Esophagus muscularis mucosa (tissue), 4 donors: ENCODE results near the gene FRMD4A.

Experiments
- EP300 ChIP-seq: sonication (generic); formaldehyde crosslinking; IDR thresholded peaks from one replicate; pipeline ENCODE4 v1.6.1; 2017; ENCODE audit warnings: antibody characterized with exemption
- POLR2A ChIP-seq: fragments of 450-650 bp; IDR thresholded peaks from one replicate; pipeline ENCODE4 v1.6.1; 2017; ENCODE audit warnings: antibody characterized with exemption, moderate library complexity, mild to moderate bottlenecking, low read depth
- TF ChIP-seq, protein P1 (sequence below), 3 experiments: fragments of 200-600 bp in 2 of 3; fragments of 450-650 bp in 1 of 3; sonication (generic) in 2 of 3; IDR thresholded peaks; one replicate each; pipeline ENCODE4 v1.5.1; 2017 to 2019; ENCODE audit warnings: antibody characterized with exemption in 3 of 3, mild to moderate bottlenecking in 2 of 3, moderate library complexity in 1 of 3

DNA sequence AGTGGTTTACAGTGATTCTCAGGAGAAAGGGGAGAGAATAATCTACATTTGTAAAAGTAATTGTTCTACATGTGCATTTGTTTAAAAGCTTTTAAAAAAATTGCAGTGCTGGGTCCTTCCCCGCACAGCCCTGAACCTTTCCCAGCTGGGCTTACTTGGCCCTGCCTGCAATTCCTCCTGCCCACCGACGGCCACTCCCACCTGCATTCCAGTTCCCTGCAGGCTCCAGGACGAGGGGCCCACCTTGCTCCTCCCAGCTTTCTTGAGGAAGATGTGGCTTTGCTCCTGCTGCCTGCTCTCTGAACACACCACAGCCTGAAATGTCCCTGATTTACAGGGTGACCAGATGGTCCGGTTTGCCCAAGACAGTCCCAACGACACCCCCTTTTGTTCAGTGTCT lies 521.3 kb downstream of the FRMD4A start:
- TF ChIP-seq, protein P1, sequence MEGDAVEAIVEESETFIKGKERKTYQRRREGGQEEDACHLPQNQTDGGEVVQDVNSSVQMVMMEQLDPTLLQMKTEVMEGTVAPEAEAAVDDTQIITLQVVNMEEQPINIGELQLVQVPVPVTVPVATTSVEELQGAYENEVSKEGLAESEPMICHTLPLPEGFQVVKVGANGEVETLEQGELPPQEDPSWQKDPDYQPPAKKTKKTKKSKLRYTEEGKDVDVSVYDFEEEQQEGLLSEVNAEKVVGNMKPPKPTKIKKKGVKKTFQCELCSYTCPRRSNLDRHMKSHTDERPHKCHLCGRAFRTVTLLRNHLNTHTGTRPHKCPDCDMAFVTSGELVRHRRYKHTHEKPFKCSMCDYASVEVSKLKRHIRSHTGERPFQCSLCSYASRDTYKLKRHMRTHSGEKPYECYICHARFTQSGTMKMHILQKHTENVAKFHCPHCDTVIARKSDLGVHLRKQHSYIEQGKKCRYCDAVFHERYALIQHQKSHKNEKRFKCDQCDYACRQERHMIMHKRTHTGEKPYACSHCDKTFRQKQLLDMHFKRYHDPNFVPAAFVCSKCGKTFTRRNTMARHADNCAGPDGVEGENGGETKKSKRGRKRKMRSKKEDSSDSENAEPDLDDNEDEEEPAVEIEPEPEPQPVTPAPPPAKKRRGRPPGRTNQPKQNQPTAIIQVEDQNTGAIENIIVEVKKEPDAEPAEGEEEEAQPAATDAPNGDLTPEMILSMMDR (IDR thresholded peaks at IDR 0.05): no peak
- TF ChIP-seq EP300 (no peak), POLR2A (no peak)
